22Rv1 (cell line): ENCODE results near the gene GABPB2.

Experiments used
- H3K27ac ChIP-seq: fragments of 450-650 bp; 2 replicates; pipeline ENCODE4 v1.5.1; 2017
- ZFX ChIP-seq: fragments of 450-650 bp; IDR thresholded peaks from 2 replicates; pipeline ENCODE4 v1.6.1; 2017; ENCODE audit warnings: antibody characterized with exemption, borderline replicate concordance
- TF ChIP-seq, protein P1 (sequence below): fragments of 450-650 bp; IDR thresholded peaks from 2 replicates; pipeline ENCODE4 v1.5.1; 2017; ENCODE audit warnings: mild to moderate bottlenecking

The GABPB2 gene

DNA sequence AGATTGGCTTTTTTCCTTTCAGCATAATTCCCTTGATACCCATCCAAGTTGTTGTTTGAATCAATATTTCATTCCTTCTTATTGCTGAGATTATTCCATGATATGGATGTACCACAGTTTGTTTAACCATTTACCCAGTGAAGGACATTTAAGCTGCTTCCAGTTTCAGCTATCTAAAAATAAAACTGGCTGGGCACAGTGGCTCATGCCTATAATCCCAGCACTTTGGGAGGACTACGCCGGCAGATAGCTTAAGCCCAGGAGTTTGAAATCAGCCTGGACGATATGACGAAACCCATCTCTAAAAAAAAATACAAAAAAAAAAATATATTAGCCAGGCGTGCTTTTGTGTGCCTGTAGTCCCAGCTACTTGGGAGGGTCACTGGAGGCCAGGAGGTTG is 43.3 kb downstream of the GABPB2 start:
- H3K27ac ChIP-seq, result no peak overlapping the region
- TF ChIP-seq, protein P1, sequence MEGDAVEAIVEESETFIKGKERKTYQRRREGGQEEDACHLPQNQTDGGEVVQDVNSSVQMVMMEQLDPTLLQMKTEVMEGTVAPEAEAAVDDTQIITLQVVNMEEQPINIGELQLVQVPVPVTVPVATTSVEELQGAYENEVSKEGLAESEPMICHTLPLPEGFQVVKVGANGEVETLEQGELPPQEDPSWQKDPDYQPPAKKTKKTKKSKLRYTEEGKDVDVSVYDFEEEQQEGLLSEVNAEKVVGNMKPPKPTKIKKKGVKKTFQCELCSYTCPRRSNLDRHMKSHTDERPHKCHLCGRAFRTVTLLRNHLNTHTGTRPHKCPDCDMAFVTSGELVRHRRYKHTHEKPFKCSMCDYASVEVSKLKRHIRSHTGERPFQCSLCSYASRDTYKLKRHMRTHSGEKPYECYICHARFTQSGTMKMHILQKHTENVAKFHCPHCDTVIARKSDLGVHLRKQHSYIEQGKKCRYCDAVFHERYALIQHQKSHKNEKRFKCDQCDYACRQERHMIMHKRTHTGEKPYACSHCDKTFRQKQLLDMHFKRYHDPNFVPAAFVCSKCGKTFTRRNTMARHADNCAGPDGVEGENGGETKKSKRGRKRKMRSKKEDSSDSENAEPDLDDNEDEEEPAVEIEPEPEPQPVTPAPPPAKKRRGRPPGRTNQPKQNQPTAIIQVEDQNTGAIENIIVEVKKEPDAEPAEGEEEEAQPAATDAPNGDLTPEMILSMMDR, result no peak
- TF ChIP-seq ZFX, result no peak

DNA sequence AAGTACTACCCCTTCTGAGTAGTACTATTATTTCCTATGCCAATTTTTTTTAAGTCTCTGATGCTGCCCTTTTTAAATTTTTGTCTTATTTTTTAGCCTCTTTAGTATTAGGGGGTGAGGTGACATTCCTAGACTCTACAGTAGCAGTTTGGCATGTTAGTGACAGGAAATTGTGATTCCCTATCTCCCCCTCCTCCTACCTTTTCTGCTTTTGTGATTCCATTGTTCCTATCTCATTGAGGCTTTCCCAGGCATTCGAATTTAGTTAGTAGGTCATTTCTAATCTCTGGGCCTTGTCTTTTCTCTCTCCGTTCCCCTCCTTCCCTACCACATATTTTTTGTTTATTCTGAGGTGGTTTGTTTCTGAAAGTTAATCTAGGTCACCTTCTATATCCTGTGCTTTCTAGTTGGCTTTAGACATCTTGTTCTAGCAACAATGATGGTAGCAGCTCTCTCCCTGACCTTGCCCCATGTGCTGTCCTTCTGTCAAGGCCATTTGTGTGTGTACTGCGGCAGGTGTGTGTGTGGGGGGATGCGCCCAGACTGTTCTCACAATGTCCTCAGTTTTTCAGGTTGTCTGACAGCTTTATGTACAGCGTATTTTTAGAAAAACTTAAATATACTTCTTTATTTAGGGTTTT is 54.3 kb downstream of the GABPB2 start:
- no peak for TF ChIP-seq ZFX
- TF ChIP-seq, protein P1, result no peak
- no peak overlapping the region for H3K27ac ChIP-seq

DNA sequence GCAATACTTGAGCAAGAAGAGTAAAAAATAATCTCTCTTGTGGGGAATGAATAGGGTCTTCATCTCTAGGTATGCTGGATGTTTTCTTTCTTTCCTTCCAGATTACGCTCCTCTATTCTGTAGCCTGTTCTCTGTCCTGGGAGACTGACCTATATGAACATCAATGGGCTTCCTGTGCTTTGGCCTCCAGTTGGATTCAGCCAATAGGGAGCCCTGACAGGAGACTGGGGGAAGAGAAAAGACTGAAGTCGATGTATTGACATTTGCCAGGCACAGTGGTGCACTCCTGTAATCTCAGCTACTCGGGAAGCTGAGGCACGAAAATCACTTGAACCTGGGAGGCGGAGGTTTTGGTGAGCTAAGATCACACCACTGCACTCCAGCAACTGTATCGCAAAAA is 58.2 kb downstream of the GABPB2 start:
- TF ChIP-seq, protein P1, result no peak
- no peak for TF ChIP-seq ZFX
- no peak overlapping the region for H3K27ac ChIP-seq

DNA sequence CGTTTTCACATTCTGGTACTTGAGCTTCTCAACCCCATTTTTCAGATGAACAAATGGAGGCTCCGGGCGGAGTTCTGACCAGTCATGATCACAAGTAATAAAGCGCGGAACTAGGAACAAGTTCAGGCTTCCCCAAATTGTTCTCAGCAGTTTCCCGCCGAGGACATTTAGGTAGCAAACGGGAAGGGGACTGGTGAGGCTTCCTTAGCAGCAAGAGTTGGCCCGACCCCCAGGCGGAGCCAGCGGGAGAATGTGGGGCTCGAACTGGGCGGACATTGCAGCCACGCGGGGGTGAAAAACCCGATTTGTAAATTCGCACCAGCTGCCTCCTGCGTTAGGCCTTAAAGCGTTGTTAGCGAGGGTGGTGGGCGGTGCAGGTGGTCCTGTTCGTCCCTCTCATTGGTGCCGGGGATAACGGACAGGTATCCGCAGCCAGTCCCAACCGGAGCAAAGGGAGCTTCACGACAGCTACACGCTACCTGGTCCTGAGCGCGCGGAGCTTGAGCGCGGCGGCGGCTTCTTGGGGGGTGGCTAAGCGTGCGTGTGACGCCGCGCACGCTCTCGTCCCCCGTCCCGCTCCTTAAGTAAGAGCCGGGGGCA is 60.5 kb downstream of the GABPB2 start:
- no peak overlapping the region for H3K27ac ChIP-seq
- TF ChIP-seq, protein P1, result no peak

DNA sequence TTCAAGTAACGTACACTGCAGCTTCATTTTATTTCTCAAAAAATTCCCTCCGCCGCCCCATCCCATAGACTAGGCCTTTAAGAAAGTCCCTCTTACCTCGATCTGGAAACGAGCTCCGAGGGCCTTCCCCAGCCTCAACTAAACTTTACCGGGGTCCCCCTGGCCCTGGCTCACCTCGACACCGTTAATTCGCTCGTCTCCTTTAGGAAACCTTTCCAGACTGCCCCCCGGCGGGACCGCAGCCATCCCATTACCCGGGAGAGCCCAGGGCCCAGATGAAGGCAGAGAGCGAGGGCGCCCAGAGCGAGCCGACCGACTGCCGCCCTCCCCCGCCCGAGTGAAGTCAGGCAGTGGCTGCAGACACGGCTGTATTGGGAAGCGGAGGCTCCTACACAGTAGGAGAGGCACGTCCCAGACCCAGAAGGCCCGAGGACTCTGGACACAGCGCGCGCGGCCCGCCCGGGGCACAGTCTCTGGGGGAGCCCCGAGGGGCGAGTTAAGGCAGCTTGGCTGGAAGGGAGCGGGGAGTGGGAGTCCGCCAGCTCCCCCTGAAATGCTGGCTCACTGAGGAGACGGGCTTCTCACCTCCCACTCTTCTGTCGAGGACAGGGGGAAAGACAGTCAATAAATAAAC is 61.3 kb downstream of the GABPB2 start:
- no peak overlapping the region for H3K27ac ChIP-seq
- TF ChIP-seq ZFX, result no peak
- TF ChIP-seq, protein P1, result no peak

DNA sequence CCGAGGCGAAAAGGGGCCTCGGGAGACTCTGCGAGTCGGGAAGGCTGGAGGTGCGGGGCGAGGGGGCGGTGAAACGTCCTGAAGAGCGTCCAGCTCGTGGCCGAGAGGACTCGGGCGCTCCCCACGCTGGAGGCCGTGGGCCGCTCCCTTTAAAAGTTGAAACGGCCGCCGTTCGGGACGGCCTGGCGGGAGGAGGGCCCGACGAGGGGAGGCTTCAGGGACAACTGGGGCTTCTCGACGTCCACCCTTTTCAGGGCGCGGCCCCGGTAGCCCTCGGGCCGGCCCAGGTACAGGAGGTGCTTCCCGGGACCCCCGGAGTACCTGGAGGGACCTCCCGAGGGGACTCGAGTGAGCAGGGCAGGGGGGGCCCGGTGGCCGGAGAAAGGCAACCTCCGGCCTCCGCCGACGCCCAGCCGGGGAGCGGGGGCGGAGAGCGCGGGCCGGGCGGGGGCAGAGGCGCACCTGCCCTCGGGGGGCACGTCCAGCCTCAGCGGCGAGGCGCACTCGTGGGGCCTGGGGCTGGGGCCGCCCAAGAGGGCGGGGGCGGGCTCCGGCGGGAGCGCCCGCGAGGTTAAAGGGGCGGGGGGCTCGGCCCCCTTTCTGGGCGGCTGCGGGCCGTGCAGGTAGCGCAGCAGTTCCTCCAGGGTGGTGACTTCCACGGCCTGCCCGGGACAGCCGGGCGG is 61.9 kb downstream of the GABPB2 start:
- TF ChIP-seq, protein P1, result no peak
- no peak for TF ChIP-seq ZFX
- H3K27ac ChIP-seq, result no peak overlapping the region
